Stimulated activated CD4-positive, alpha-beta T cell treated with anti-CD3 and anti-CD28 coated beads, Interleukin-2, amount 100 ng/mL, for 4 hours (primary cell): ENCODE data around the gene LIMCH1.

Experiments
- DNase-seq: peaks from one replicate; pipeline ENCODE4 v3.0.0-alpha.2; 2020; ENCODE audit warnings: low read depth

Gene LIMCH1

DNA sequence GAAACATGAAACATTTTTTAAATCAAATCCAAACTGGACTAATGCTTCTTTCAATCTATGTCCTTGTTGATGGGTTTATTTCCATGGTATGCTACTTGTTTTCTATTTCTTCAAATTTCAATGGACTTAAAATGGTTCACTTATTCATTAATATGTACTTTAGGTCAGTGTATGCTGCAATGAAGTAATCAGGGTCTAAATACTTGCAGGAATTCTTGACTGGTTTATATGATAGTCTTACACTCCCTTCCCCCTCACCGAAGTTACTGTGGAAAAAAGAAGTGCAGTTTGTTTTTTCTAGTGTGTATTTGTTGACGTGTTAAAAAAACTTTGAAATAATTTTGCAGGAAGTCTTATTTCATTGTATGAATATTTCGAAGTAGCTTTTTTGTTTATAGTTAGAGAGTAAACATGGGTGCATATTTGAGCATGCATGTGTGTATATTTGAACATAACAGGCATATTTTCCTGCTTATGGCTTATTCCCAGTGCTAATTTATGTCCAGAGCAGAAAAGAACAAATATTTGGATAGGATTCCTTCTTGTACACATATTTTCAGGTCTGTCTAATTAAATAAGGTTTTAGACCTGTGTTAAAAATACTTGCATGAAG, 65.0 kb downstream of the LIMCH1 start:
- DNase-seq = no peak

DNA sequence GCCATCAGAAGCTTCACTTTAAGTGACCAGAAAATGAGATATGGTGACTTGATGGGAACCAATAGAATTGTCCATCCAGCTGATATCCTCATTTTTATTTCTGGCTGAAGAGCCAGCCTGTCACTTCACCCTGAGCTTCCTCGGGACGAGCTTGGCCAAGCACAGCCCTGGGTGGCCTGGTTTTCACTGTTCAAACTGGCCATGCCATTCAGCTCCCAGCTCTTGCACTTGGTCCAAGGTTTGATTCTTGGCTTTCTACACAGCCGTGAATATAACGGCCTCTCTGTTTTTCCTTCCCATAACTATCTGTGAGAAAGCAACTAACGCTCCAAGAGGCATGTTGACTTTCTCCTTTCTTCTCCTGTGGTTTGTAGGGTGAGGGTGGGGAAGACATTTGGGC, 71.9 kb downstream of the LIMCH1 start:
- DNase-seq = no peak

GRCh38 chr4:41610474-41610873, 72.5 kb downstream of the LIMCH1 start:
- no peak for DNase-seq

- DNase-seq = no peak
These were observed 73.3 kb downstream of the LIMCH1 start for GRCh38 chr4:41611124-41611838.

DNA sequence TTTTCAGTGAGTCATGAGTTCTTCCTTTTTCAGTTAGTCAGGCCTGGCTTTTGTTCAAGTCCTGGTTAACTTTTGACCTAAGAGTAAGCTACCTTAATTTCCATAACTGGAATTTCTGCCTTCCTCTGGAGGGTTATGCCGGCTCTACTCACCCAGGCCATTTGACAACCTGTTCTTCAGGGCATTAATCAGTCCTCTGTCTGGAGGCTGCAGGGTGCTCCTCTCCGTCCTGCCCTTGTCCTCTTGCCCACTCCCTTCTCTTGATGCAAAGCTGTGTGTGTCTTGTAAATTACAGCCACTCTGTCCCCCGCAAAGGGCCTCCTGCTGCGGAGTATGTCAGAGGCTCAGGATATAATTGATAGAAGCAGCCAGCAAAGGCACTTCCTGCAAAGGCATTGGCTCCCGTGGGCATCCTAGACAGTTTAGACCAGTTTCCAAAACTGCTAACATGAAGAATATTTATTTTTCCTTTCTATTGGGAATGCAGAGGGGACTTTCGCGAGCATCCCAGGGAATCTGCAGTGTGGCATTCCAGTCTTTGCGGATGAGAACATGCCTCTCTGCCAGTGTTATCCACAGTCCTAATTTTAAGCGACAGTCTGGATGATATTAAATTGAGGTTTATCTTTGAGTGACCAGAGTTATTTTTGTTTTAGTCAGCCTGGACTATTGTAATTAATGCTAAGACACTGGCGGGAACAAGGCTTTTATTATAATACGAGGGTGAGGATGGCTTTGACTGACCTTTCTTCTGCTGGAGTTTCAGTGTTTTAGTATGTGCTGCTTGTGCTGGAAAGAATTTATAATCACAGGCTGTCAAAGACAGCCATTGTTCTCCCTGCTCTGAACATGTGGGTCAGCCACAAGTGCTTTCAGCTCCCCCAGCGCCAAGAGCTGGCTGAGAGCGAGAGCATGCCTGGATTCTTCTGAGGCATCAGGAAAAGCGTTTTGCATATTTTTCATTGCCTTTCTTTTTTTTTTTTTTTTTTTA, 74.2 kb downstream of the LIMCH1 start:
- DNase-seq = no peak

DNA sequence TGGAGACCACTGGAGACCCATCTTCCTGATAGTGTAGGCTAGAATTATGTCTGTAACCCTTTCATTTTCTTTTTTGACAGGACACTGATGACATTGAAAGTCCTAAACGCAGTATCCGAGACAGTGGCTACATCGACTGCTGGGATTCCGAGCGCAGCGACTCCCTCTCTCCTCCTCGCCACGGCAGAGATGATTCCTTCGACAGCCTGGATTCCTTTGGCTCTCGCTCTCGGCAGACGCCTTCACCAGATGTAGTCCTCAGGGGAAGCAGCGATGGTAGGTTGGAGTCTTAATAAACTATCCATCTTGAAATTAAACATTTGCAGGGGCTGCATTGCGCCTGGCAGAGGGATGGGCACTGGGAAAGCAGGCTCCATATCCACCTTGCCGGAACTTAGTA, 75.4 kb downstream of the LIMCH1 start:
- no peak for DNase-seq

GRCh38 chr4:41613821-41614220, 75.9 kb downstream of the LIMCH1 start:
- DNase-seq = no peak

GRCh38 chr4:41614519-41614918, 76.6 kb downstream of the LIMCH1 start:
- no peak for DNase-seq

DNA sequence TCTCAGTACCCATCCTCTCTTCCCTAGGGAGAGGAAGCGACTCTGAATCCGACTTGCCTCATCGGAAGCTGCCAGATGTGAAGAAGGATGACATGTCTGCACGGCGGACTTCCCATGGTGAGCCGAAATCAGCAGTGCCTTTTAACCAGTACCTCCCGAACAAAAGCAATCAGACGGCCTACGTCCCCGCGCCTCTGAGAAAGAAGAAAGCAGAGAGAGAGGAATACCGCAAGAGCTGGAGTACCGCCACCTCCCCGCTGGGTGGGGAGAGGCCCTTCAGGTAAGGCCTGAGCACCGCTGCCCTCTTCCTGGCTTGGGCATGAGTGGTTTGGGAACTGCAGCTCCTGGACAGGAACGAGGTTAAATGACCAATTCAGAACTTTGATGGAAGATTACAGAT, 81.2 kb downstream of the LIMCH1 start:
- no peak for DNase-seq

GRCh38 chr4:41620594-41621256, 82.8 kb downstream of the LIMCH1 start:
- DNase-seq = no peak

- DNase-seq = no peak
These were observed 84.8 kb downstream of the LIMCH1 start for GRCh38 chr4:41622787-41623186.

- no peak for DNase-seq
These were observed 86.8 kb downstream of the LIMCH1 start for GRCh38 chr4:41624765-41625164.

GRCh38 chr4:41625531-41625930, 87.6 kb downstream of the LIMCH1 start:
- DNase-seq = no peak

DNA sequence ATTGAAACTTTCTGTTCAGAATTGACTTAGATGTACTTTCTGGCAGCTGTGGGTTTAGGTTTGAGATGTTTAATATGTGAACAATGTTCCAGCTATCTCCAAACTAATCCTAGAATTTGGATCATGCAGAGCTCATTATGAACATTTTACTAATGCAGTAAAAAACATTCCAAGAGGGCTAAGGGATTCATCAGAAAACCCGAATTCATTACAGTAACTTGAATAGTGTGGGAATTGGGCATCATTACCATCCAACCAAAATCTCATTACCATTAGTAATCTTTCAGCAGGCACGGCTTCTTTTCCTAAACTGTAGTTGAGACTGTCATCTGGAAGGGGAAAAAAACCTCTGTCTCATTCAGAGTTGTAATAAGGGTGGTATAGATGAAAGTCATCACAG, 91.0 kb downstream of the LIMCH1 start:
- DNase-seq = no peak

DNA sequence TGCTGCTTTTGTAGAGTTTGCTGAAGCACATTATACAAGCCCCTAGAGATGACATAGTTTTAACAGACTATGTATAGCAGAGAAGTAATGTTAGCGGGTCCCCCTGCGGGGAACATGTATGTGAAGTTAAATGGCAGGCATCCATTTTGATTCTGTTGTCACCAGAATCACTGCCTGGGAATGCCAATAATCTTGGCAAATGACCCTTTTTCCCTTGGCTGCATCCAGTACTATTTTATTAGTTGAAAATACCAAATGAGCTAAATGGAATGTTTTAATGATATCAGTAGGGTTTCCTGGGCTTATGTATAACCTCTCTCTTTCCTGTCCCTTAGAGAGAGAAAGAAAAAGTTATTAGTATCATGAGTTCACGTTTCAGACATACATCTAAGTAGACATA, 93.6 kb downstream of the LIMCH1 start:
- no peak for DNase-seq

DNA sequence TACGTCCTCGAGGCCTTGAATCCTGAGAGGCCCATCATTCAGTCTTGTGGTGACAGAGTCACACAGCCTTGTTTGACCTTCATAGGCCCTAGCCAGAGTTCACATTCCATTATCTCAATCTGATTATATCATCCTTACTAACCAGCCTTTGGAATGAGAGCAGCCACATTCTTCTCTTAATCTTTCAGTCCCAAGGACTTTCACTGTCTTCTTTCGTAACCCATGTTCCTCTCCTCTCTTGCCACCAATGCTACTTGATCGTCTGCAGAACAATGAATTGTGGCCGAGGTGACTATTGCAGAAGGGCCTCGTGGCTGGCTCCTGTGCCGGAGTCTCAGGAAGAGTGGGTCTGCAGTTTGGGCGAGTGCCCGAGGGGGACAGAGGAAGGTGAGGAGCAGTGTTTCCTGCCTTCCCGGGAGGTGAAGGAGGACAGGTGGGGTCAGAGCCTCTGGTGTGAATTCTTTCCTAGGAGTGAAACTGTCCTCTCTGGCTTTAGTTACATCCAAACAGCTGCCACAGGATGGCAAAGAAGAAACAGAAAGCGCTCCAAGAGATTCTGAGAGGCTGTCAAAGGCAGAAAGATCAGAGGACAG, 94.6 kb downstream of the LIMCH1 start:
- no peak for DNase-seq

DNA sequence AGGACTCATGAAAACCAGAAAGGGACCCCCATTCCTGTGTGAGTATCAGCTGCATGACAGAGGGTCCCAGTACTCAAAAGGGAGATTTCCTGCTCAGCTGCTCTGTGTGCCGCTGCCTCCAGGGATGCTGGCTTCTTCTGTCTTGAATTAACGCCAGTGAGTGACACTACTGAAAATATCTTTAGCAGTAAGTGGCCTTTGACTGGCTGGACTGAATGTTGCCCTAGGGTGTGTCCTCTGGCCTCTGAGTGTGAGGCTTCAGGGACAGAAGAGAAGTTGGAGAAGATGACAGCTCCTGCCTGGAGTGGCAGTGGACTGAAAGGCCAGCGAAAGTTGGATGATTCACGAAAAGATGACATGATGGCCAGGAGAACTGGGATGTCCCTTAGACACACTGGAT, 95.4 kb downstream of the LIMCH1 start:
- DNase-seq = no peak

- no peak for DNase-seq
These were observed 97.5 kb downstream of the LIMCH1 start for GRCh38 chr4:41635441-41635840.

- no peak for DNase-seq
These were observed 100.2 kb downstream of the LIMCH1 start for GRCh38 chr4:41638203-41638602.

DNA sequence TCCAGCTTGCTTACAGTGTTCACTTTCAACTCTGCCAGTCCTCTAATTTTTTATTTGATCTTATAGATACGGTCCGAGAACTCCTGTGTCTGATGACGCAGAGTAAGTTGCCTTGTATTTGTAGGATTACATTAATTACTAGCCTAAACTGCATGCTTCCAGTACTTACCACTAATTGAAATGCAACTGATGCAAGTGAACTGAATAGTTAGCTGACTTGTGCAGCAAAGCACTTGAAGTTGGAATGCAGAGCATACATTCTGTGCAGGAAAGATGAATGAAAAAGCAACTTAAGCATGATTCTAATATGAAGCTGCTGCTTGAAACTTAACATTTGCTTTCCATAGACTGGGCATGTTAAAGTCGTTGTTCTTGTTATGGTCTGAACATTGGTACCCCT, 100.9 kb downstream of the LIMCH1 start:
- no peak for DNase-seq

DNA sequence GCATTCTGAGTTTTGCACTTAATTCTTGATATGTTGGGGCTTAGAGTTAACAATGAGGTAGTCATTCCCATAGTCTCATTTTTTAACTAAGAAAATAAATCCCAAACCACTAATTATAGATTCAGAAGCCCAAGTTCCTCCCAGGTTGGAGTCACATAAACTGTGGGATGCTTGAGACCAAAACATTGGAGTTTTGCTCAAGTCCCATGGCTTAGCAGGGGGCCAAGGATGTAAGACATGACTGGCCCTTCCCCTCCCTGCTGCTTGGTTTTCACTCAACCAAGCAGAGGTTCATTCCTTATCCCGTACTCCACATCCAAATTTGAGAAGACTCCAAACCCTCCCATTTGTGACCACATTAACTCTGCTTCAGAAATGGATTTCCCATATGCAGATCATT, 101.3 kb downstream of the LIMCH1 start:
- no peak for DNase-seq

- DNase-seq = no peak
These were observed 102.9 kb downstream of the LIMCH1 start for GRCh38 chr4:41640906-41641305.
